Renal cortex interstitium (tissue), 11 donors: ENCODE results near the gene PKP1. TPM values are rescaled to one million over a fixed set of nuclear protein-coding genes. Genes with fewer than 3 reads are reported as not detected.

ENCODE experiments used
- DNase-seq, 11 donors: peaks; one replicate each; pipeline ENCODE4 v3.0.0-alpha.2; 2013; ENCODE audit warnings: low read depth in 9 of 11, low spot score in 4 of 11; ENCODE audit errors: extremely low read depth in 1 of 11
- polyA plus RNA-seq, 3 donors: library from polyadenylated mRNA; unstranded; fragments of 120-200 nt; gene quantifications; one replicate each; pipeline ENCODE4 v1.2.1, GENCODE V29; 2013; ENCODE audit not compliant: insufficient read length in 3 of 3

Gene PKP1
- polyA plus RNA-seq, 3 donors: 0.06 to 0.09 (median 0.08) TPM

DNA sequence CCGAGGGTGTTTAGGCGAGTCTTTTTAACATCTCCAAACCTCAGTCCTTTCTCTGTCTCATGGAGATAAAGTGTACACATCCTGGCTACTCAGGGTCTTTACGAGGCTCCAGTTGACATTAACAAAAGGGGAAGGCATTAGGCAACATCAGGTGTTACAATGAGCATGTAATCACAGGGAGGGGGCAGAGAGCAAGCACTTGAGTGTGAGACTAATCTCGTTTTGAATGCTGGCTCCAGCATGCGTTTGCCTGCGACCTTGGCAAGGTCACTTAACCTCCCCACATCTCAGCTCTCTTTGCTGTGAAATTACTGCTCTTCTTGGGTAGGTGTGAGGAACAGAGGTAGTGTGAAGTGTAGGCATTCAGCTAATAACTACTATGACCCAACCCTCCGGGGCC, 91.1 kb downstream of the PKP1 start:
- DNase-seq: no peak

DNA sequence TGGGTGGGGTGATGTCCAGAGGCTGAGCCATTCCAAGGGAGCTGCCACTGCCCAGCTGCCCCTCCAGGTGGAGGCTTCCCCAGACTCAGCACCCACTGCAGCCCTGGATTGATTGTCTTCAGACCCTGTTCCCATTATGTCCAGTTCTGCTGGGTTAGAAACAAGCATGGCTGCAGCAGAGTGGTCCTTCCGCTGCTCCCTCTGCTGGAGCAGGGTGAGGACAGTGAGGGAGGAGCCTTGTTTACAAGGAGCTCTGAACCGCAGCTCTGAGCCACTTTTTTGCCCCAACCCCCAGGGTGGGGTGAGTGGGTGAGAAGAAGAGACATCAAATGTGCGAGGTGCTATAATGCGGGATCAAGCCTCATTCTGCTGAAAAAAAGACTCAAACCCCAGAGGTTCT, 91.9 kb downstream of the PKP1 start:
- no peak for DNase-seq

DNA sequence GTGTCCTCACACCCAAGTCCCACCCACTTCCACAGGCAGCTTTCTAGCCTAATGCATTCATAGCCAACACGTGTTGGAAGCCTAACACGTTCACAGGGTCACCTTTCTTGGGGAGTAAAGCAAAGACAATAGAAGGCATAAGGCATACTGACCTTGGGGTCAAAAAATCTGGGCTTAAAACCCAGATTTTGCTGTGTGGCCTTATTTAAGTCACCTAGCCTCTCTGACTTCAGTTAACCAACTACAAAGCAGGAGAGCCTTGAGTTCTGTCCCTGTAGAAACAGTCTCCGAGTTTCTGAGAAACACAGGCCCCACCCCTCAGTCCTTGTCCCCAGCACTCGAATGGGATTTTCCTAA, 92.8 kb downstream of the PKP1 start:
- no peak for DNase-seq

DNA sequence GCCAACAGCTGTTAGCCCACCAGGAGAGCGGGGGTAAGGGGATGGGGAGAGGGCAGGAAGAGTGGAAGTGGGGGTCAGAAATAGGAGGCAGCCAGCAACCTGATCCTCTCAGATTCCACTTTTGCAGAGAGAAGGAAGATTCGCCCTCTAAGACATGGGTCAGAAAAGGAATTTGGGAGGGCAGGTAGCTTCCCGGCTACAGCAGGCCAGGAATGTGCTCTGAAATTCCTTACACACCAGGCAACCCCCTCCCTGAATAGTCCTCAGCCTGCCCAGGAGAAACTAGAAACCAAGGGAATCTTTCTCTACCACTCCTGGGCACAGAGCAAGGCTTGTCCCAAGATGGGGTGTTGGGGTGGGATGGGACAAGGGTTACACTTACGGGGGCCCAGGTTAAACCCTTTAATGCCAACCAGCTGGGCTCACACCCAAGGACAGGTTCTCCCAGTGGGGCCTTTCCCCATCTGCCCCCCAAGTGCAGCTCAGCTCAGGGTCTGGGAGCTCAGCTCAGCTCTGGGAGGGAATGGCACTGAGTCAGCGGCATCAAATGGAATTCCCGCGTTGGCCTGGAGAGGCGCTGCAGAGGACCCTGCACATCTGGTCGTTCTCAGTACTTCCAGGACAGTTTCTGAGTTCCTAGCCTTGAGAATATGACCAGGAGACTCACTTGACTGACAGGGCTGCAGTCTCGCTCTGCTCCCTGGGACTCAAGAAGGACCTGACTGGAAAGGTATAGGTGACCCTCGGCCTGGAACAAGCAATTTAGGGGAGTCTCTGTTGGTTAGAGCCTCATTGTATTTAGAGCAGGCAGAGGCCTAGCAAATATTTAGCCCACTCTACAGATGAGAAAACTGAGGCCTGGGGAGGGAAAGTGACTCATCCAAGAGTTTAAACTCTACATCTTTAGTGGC, 93.4 kb downstream of the PKP1 start:
- peak in 2 of 11 donors; percentile 64 to 81 for DNase-seq

DNA sequence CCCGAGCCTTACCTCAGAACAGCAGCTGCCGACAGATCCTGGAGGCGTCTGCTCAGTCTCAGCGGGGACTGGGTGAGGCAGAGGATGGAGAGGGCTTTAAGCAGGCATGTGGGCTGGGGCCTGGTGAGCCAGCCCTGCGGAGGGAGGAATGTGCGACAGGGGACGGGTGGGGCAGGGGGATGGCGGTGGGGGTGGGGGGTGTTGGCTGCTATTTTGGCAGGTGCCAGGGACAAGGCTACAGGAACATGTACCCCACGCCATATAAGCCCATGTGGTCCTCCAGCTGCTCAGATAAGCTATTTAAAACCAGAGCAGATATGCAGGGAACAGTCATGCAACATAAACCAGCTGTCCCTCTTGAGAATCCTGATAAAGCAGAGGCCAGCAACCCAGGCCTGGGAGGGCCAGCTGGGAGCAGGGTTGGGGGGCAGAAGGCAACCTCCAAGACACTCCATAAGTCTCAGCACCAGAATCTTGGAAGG, 94.3 kb downstream of the PKP1 start, which contains the start of gene TNNT2:
TNNT2 (minus strand) TSS at position 70 of the 482 bp plus-strand sequence. CDS start 4,426 bp downstream, outside the sequence.
- DNase-seq: no peak

DNA sequence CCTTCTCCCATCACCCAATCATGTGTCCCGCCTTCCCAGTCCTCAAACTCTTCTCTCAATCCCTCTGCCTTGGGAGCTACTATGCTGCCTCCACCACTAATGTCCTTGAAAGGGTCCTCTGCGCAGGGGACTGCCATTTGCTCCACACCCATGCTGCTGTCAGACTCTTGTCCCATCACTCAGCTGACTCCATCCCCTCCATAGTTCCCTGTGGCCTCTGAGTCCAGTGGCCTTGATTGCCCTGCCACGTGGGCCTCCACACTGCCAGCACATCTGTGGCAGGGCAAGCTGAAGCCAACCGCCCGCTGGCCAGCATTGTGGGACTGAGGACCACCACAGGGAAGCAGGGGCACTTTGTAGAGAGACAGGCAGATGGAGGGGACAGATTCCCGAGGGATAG, 95.5 kb downstream of the PKP1 start:
- no peak for DNase-seq

DNA sequence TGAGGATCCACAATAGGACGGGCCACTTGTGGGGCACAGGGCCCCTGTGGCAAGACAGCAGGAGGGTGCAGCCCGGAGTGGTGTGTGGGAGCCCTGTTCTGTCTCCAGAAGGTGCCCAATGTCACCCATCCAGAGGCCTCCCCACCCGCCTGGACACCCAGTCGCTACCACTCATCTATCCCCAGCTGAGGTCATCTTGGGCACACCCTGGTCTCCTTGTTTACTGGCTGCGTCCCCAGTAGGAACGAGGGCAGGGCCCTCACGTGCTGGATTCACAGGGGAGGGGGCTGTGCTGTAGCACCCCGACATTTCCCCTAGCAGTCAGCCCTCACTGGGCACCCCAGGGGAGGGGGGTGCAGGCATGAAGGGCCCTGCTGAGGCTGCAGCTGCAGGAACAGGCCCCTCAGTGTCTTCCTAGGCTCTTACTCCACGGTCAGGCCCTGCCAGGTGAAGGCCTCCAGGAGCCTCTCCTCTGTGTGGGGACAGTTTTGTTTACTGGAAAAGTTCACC, 96.5 kb downstream of the PKP1 start:
- no peak for DNase-seq

DNA sequence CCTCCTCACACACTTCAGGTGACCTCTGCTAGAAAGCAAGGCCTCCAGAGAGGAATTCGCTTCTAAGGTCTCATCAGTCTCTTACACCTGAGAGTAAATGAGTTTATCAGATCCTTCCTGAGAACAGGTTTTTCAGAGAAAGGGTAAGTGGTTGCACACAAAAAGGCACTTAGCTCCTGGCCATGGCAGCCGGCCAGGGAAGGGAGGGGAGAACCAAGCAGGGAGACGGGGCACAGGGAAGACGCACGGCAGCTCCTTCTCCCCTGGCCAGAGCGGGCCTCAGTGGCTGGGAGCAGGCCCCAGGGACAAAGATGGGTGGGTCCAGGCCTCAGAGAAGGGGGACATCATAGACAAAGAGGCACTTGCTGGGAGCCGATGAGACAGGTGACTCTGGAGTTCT, 97.8 kb downstream of the PKP1 start:
- DNase-seq: no peak

Other genes starting within 250 kb of the PKP1 start
- under 1 TPM; 0.39 to 0.50 (median 0.44) TPM for gene CACNA1S, start 171.1 kb upstream of the PKP1 start, polyA plus RNA-seq
- under 1 TPM; 0.12 to 0.40 (median 0.15) TPM for gene ASCL5, start 156.3 kb upstream of the PKP1 start, polyA plus RNA-seq
- 100 to 1,000 TPM; 137 to 156 (median 145) TPM for gene TMEM9, start 129.0 kb upstream of the PKP1 start, polyA plus RNA-seq
- 1 to 10 TPM in 2 of 3 donors, under 1 TPM in 1; 0.79 to 1.3 (median 1.0) TPM for gene IGFN1, start 92.7 kb upstream of the PKP1 start, polyA plus RNA-seq
- 10 to 100 TPM; 56.2 to 62.7 (median 59.5) TPM for gene TNNT2, start 94.2 kb downstream of the PKP1 start, polyA plus RNA-seq
- gene LAD1, start 115.8 kb downstream of the PKP1 start, polyA plus RNA-seq: 10 to 100 TPM; 25.6 to 31.4 (median 26.9) TPM
- 10 to 100 TPM; 45.5 to 71.2 (median 62.5) TPM for gene TNNI1, start 138.2 kb downstream of the PKP1 start, polyA plus RNA-seq
- gene PHLDA3, start 185.7 kb downstream of the PKP1 start, polyA plus RNA-seq: 10 to 100 TPM in 2 of 3 donors, 1 to 10 TPM in 1; 8.3 to 15.4 (median 11.7) TPM
- 100 to 1,000 TPM; 146 to 154 (median 149) TPM for gene CSRP1, start 223.6 kb downstream of the PKP1 start, polyA plus RNA-seq